HEK293T (cell line): ENCODE results near the gene MBNL3.
A peak's percentile ranks its signal among the peaks of the same experiment; 100 is the strongest.

ENCODE experiments used
- CTCF ChIA-PET: fragments of 350-600 bp; formaldehyde crosslinking; extraction: SDS; loops from one replicate; lab custom pipeline; 2021; ENCODE audit warnings: antibody characterized with exemption, inconsistent platforms; lab: Yijun Ruan, JAX
- POLR2A ChIA-PET: fragments of 350-600 bp; formaldehyde crosslinking; extraction: SDS; loops from one replicate; lab custom pipeline; 2020; ENCODE audit warnings: antibody characterized with exemption, inconsistent platforms; lab: Yijun Ruan, JAX
- DNase-seq: peaks from one replicate; pipeline ENCODE4 v3.0.0; 2012; ENCODE audit warnings: mixed read lengths; ENCODE audit errors: extremely low spot score
- ARNT ChIP-seq: fragments of 450-650 bp; IDR thresholded peaks from 2 replicates; pipeline ENCODE4 v1.6.1; 2017; ENCODE audit warnings: mild to moderate bottlenecking
- BHLHE40 ChIP-seq: fragments of 450-650 bp; IDR thresholded peaks from 2 replicates; pipeline ENCODE4 v1.6.1; 2016; ENCODE audit warnings: mild to moderate bottlenecking, moderate library complexity, borderline replicate concordance
- CTBP1 ChIP-seq: fragments of 450-650 bp; IDR thresholded peaks from 2 replicates; pipeline ENCODE4 v1.6.1; 2016; ENCODE audit warnings: borderline replicate concordance
- ELF4 ChIP-seq: fragments of 450-650 bp; IDR thresholded peaks from 2 replicates; pipeline ENCODE4 v1.6.1; 2017; ENCODE audit warnings: antibody characterized with exemption
- FOXA1 ChIP-seq: fragments of 450-650 bp; IDR thresholded peaks from 2 replicates; pipeline ENCODE4 v1.6.1; 2016; ENCODE audit warnings: mild to moderate bottlenecking
- FOXK2 ChIP-seq: fragments of 450-650 bp; IDR thresholded peaks from 2 replicates; pipeline ENCODE4 v1.6.1; 2016; ENCODE audit warnings: mild to moderate bottlenecking
- FOXM1 ChIP-seq: fragments of 450-650 bp; IDR thresholded peaks from 2 replicates; pipeline ENCODE4 v1.6.1; 2017; ENCODE audit warnings: mild to moderate bottlenecking, borderline replicate concordance
- HDGF ChIP-seq: fragments of 450-650 bp; IDR thresholded peaks from 2 replicates; pipeline ENCODE4 v1.6.1; 2017; ENCODE audit warnings: antibody characterized with exemption, borderline replicate concordance
- L3MBTL2 ChIP-seq: fragments of 450-650 bp; conservative IDR thresholded peaks from 2 replicates; pipeline ENCODE4 v1.6.1; 2016; ENCODE audit warnings: mild to moderate bottlenecking
- LEF1 ChIP-seq: fragments of 450-650 bp; IDR thresholded peaks from 2 replicates; pipeline ENCODE4 v1.6.1; 2017; ENCODE audit warnings: mild to moderate bottlenecking, borderline replicate concordance
- NFRKB ChIP-seq: fragments of 450-650 bp; IDR thresholded peaks from 2 replicates; pipeline ENCODE4 v1.6.1; 2016; ENCODE audit warnings: mild to moderate bottlenecking, moderate library complexity
- PKNOX1 ChIP-seq: fragments of 450-650 bp; IDR thresholded peaks from 2 replicates; pipeline ENCODE4 v1.6.1; 2016
- SP1 ChIP-seq: fragments of 450-650 bp; IDR thresholded peaks from 2 replicates; pipeline ENCODE4 v1.6.1; 2017
- SUZ12 ChIP-seq: fragments of 450-650 bp; IDR thresholded peaks from 2 replicates; pipeline ENCODE4 v1.6.1; 2016; ENCODE audit warnings: mild to moderate bottlenecking
- TARDBP ChIP-seq: fragments of 450-650 bp; IDR thresholded peaks from 2 replicates; pipeline ENCODE4 v1.6.1; 2016
- ZNF384 ChIP-seq: fragments of 450-650 bp; IDR thresholded peaks from 2 replicates; pipeline ENCODE4 v1.6.1; 2016

Gene MBNL3

GRCh38 chrX:132414404-132414803, 74.4 kb downstream of the MBNL3 start:
- POLR2A ChIA-PET: no interaction called here
- TF ChIP-seq ARNT: no peak
- TF ChIP-seq FOXA1: no peak
- TF ChIP-seq SP1: no peak
- TF ChIP-seq NFRKB: no peak
- CTCF ChIA-PET: no interaction called here
- DNase-seq: no peak

DNA sequence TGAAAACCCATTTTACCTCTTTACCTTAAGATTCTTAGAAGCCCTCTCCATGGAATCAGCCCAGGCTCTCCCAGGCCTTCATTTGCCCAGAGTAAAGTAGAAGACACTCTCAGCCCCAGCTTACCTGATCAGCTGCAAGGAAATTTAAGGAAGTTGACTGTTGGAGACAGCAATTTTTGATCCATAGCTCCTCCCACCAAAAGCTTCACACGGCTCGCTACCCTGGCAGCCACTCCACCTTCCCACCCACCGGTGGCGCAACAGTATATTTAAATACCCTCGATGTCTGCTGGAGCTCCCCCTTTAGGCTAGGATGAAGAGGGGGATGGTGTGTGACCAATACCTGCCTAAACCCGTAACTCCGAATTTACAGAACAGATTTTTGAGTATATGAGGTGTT, 75.4 kb downstream of the MBNL3 start:
- DNase-seq: peak; percentile 24
- CTCF ChIA-PET: interaction anchor here (0.6 to 0.8 kb wide), 3 partner anchors 86 to 121 kb away, joined by 3 read pairs; no protein-coding TSS in a partner anchor
- POLR2A ChIA-PET: no interaction called here
- TF ChIP-seq ELF4 (no peak), ARNT (no peak), SUZ12 (no peak), PKNOX1 (no peak), CTBP1 (no peak), L3MBTL2 (no peak), NFRKB (no peak), FOXK2 (no peak), FOXM1 (no peak), BHLHE40 (no peak), LEF1 (no peak), ZNF384 (no peak), HDGF (no peak), SP1 (no peak), TARDBP (no peak), FOXA1 (no peak)

- CTCF ChIA-PET: no interaction called here
- POLR2A ChIA-PET: no interaction called here
- DNase-seq: no peak
- TF ChIP-seq ZNF384 (no peak), TARDBP (no peak), FOXK2 (no peak), HDGF (no peak), NFRKB (no peak), LEF1 (no peak), CTBP1 (no peak), SP1 (no peak)
Measured at GRCh38 chrX:132412208-132412607, 76.6 kb downstream of the MBNL3 start.

DNA sequence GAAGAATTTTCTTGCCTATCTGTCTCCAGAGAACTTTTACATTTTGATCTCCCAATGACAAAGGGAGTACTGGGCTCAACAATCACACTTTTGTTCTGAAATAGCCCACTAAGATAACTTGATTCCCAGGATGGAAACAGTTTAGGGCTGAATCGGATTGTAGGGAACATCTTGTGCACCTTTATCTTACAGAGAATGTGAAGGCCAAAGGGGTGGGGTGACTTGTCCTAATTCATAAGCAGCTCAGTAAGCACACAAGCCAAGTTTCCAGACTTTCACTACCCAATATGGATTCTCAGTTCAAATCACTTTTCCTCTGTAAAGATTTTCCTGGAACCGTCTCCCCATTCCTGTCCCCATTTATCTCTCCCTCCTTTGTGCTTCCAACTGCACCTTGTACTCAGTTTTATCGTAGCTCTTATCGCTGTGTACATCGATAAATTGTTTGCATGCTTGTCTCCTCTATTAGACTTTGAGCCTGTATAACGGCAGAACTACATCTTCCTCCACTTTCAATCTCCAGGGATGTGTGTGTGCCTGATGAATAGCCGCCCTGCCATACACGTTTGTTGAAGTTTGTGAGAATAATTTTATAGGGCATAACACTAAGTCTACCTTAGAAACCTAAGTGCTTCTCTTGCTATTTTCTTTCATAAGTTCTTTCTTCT, 77.4 kb downstream of the MBNL3 start:
- CTCF ChIA-PET: no interaction called here
- POLR2A ChIA-PET: no interaction called here
- DNase-seq: no peak
- TF ChIP-seq FOXK2: no peak

- CTCF ChIA-PET: no interaction called here
- TF ChIP-seq L3MBTL2 (no peak), CTBP1 (no peak), TARDBP (no peak), FOXK2 (no peak), PKNOX1 (no peak)
- POLR2A ChIA-PET: no interaction called here
Measured at GRCh38 chrX:132409780-132410556, 78.9 kb downstream of the MBNL3 start.

GRCh38 chrX:132407691-132408090, 81.1 kb downstream of the MBNL3 start:
- DNase-seq: no peak

More at GRCh38 chrX:132409780-132410556, 78.9 kb downstream of the MBNL3 start:
- DNase-seq: no peak

More at GRCh38 chrX:132407691-132408090, 81.1 kb downstream of the MBNL3 start:
- POLR2A ChIA-PET: no interaction called here
- CTCF ChIA-PET: no interaction called here
- no peak for TF ChIP-seq TARDBP
- no peak for TF ChIP-seq PKNOX1
- TF ChIP-seq ARNT: no peak
- no peak for TF ChIP-seq FOXK2
- TF ChIP-seq LEF1: no peak
- no peak for TF ChIP-seq HDGF
- no peak for TF ChIP-seq L3MBTL2
- no peak for TF ChIP-seq CTBP1
- TF ChIP-seq BHLHE40: no peak
- TF ChIP-seq ELF4: no peak
- no peak for TF ChIP-seq ZNF384
- no peak for TF ChIP-seq SUZ12
- TF ChIP-seq SP1: no peak
